RCC 7860 (cell line): ENCODE measurements around the gene ISL2.

Experiments
- DNase-seq: peaks from one replicate; pipeline ENCODE4 v3.0.0-alpha.2; 2015; ENCODE audit warnings: low spot score
- FAIRE-seq: peaks from 2 replicates; lab custom pipeline; 2012; peaks lifted over from hg19 to GRCh38; lab: Jason Lieb, UNC

ISL2 gene

DNA sequence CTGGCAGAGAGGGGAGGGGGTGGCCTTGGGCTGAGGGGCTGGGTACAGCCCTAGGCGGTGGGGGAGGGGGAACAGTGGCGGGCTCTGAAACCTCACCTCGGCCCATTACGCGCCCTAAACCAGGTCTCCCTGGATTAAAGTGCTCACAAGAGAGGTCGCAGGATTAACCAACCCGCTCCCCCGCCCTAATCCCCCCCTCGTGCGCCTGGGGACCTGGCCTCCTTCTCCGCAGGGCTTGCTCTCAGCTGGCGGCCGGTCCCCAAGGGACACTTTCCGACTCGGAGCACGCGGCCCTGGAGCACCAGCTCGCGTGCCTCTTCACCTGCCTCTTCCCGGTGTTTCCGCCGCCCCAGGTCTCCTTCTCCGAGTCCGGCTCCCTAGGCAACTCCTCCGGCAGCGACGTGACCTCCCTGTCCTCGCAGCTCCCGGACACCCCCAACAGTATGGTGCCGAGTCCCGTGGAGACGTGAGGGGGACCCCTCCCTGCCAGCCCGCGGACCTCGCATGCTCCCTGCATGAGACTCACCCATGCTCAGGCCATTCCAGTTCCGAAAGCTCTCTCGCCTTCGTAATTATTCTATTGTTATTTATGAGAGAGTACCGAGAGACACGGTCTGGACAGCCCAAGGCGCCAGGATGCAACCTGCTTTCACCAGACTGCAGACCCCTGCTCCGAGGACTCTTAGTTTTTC, 4.9 kb downstream of the ISL2 start:
- no peak for DNase-seq
- FAIRE-seq: no peak

DNA sequence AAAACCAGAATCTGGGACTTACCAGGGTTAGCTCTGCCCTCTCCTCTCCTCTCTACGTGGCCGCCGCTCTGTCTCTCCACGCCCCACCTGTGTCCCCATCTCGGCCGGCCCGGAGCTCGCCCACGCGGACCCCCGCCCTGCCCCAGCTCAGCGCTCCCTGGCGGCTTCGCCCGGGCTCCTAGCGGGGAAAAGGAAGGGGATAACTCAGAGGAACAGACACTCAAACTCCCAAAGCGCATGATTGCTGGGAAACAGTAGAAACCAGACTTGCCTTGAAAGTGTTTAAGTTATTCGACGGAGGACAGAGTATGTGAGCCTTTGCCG, 5.4 kb downstream of the ISL2 start:
- FAIRE-seq: no peak
- no peak for DNase-seq

DNA sequence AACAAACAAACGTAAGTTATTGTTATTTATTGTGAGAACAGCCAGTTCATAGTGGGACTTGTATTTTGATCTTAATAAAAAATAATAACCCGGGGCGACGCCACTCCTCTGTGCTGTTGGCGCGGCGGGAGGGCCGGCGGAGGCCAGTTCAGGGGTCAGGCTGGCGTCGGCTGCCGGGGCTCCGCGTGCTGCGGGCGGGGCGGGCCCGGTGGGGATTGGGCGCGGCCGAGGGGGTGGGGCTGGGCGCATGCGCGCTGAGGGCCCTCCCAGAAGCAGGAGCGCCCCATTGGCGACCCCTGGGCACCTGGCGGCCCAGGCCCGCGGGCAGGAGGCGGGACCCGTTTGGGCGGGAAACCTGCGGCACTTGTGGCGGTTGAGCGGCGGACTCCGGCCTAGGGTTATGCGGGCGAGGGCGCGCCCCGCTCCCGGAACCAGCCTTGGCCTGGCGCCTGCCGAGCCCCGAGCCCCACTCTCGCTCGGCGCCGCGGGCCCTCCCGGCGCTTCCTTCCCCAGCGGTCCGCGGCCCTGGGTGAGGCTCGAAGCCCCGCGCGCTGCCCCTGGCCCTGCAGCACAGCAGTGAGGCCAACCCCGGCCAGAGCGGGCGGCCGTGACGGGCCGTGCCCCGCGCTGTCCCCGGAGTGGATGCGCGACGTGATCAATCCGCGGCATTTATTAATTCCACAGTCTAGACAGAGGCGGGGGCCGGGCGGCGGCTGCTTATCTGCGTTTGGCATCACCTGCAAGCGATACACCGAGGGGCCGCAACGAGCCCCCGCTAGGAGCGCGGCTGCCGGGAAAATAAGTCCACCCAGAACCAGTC, 6.0 kb downstream of the ISL2 start:
- FAIRE-seq (no peak), DNase-seq (no peak)

DNA sequence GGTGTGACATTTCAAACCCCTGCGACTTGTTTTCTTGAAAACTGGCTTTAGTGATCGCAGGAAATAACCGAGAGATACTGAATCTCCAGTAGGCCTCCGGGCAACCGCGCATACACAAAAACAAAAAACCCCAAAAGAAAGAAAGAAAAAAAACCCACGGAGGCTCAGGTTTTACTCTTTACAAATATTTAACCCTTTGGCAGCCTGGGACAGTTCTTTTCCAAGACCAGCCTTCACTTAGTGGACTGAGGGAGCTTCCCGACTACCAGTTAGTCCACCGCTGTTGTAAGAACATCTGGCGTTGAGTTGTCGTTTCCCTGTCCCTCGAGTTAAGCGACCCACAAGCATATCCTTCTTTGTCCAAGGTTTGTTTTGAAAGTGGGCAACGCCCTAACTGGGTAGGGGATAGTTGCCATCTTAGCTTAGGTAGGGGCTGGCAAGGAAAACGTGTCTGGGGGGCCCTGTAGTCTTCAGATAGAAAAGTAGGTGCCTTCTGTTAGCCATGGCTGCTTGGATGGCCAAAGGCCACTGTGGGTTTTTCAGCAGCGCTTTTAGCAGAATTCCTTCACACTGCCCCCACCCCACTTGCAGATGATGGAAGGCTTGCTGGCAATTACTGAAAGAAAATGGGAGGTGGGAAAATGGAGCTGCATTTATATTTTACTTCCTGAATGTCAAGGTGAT, 6.9 kb downstream of the ISL2 start:
- no peak for FAIRE-seq

DNA sequence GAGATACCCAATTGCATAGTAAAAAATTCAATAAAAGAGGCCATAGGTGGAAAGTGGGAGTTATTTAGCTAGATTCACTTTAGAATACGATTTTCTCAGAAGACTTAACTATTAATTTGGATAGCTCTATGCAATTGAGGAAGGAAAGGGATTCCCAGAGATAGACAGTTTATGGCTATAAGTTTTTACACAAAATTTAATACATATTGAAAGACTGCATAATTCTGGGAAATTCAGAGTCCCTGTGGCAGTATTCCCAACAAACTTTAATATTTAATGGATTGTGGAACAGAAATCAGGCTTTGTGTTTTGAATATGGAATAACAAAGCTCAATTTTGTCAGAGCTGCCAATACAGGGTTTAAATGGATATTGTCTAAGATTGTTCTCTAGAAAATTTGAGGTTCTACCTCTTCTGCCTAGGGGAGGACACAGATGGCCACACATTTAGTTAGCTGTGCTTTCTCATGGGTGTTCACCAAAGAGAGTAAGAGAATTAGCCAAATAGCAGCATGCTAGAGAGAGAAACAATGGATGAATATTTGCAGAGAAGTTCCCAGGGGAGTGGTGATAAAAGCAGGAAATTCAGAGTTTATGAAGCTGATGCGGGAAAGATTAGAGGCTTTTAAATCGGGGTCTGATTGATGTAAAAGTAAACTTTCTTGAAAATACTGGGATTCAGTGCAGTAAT, 8.5 kb downstream of the ISL2 start:
- no peak for DNase-seq
- FAIRE-seq: no peak

More for the DNA sequence above, 6.9 kb downstream of the ISL2 start:
- DNase-seq: no peak

DNA sequence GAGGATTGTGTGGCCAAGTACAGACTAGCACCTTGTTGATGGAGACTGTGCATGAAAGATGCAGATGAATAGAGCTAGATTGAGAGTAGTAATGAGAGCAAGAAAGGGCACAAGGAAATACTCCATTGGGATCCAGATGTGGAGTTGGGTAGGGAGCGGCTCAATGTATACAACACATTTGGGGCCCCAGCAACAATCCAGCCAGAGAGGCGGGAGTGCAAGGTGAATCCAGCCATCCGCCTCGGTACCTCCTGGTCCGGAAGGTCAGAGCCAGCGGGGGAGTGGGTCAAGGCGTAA, 9.0 kb downstream of the ISL2 start:
- no peak for FAIRE-seq

DNA sequence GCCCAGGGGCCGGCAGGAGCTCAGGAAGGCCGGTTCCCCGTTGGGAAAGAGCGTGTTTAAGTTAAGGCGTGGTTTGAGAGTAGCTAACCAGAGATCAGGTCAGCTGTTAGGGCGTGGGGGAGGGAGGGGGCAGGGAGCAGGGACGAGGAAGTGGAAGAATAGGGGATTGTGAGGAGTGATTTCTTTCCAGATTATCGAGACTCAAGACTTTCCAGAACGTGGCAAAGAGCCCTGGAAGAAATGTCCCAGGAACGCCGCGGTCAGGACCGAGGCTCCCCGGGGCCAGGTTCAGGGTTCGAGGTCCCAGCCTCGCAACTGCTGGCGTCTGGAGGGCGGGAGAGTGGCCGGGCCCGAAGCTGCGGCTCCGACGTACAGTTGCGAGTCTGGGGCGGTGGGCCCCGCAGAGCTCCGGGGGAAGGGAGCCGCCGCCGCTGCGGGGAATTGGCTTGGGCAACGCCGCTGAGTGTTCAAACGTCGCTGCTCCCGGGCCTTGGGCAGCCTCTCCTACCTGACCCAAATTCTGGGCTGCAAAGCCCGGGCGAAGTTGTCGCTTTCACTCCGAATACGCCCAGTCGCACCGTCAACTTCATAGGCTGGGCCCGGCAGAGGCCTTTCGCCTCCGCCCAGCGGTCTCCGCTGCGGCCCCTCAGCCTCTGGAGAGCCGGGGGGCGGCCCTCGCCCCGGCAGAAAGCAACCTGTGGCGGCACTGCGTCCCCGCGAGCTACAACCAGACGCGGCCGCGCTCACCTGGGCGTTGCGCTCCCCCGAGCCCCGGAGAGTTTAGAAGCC, 9.5 kb downstream of the ISL2 start:
- FAIRE-seq (no peak), DNase-seq (no peak)

More for the DNA sequence above, 9.0 kb downstream of the ISL2 start:
- no peak for DNase-seq

DNA sequence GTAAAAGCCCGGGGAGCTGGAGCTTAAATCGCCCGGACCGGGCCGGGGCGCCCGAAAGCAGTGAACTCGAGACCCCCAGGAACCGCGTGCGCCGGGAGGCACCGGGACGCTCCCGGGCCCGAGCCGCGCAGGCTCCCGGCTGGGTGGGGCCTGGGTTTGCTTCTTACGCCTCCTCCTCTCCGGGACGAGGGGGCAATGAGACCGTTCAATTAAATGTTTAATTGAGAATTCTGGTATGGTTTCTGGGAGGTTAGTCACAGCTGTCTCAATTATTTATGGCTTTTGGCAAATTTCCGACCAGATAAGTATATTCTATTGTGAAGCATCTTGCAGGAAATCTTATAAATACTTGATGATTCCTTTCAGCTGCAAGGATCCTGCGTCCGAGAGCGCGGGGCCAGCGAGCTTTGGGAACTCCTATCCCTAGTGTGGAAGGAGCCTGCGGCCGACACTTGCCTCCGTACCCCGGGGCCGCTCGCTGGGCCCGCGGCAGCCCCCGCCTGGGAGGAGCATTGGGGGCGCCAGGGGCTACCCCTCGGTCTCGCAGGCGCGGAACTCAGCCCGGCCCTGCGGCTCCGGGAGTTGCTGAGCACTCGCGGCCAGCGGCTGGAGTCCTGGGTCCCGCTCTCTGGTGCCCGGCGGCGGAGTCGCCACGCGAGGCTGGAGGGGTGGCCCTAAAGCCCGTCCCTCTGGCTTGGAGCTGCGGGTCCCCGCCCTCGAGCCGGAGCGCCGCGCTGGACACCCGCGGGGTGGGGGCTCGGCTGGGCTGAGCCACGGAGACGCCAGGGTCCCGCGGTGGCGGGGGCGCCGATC, 10.3 kb downstream of the ISL2 start:
- DNase-seq: no peak
- no peak for FAIRE-seq

DNA sequence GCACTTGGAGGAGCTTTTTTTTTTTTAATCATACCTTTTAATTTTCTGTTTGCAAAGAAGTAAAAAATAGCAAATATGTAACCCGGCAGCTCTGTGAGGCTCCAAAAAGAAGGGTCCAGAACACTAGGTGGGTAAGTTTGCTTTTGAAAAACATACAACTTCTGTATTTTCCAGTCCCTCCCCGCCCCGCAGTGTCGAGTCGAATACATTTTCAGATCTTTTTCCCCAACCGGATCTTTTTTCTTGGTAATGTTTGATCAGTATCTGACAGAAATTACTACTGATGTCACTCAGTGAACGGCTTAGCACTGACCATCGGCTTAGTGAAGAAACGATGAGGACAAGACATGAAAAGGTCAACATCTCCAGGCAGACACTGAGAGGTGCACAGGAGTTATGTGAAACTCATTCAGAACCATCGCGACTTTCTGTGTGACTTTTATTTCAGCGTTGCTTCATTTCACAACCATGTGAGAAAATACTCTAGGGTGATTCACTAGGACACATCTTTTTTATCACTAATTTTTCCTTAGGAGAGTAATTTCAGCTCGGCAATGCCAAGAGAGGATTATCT, 11.0 kb downstream of the ISL2 start:
- DNase-seq (no peak), FAIRE-seq (no peak)

DNA sequence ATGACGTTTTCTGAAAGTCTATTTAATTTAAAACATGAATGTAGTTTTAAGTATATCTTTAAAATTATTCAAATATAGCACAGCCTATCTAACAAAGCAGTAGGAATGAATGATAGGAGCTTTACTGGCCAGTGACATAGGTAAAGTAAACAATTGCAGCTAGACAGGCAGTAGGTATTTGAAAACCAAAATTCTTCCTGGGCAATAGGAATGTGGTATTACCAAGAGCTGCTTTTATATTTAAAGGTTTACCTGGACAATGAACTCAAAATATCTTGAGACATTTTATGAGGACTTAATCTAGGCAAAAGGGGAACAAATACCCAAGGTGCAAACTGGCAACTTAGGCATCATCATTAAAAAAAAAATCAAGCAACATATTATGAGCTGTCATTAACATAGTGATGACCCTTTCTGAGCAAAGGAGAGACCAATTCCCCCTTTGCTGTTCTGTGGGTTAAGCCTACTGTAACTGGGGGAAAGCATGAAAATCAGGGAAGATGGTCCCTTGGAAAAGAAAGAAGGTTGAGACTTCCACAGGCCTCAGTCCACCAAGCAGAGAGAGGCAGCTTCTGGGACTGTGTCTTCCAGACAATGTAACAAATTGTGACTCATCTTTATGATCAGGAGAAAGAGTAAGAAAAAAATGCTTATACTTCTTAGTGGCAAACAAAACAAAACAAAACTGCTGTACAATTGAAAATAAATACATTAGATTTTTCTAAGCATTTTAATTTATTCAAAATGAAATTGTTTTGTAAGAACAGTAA, 12.9 kb downstream of the ISL2 start:
- no peak for DNase-seq
- FAIRE-seq: no peak

DNA sequence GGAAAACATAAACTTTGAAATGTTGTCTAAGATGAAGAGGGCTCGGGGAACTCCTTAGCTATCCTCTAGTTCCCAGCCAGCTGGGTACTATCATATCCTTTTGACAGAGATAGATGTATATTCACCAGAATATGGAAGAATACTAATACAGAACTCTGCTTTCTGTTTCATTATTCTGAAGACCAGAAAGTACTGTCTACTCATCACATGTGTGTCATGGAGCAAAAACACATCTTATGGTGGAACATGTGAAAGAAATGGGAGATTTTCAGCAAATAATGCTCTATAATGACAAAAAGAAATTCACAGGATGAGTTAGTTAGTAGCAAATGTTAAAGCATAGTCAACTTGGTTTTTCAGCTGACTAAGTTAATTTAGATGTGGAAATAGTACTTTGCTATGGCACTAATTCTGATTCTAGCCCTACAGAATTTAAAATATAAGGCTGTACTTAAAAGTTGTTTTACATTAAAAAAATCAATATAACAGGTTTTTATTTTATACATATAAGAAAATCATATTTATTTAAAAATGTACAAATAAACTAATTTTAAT, 16.5 kb downstream of the ISL2 start:
- peak; percentile 25 for FAIRE-seq
- DNase-seq: no peak

DNA sequence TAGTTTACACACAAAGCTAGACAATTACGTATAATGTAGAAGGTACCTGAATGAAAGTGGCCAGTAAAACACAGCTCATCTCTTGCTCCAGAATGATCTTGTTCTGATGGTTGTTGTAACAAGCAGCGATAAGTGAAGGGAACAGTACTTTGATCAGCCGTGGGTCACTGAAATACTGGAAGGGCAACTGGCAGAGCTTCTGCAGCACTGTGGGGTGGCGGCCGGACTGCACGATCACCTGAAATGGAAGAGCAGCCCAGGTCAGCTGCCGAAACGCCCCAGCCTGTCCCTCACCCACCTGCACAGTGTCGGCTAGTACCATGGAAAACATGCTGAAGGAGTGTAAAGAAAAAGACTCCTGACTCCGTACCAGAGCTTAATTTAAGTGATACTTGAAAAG, 17.3 kb downstream of the ISL2 start:
- DNase-seq (no peak), FAIRE-seq (no peak)

DNA sequence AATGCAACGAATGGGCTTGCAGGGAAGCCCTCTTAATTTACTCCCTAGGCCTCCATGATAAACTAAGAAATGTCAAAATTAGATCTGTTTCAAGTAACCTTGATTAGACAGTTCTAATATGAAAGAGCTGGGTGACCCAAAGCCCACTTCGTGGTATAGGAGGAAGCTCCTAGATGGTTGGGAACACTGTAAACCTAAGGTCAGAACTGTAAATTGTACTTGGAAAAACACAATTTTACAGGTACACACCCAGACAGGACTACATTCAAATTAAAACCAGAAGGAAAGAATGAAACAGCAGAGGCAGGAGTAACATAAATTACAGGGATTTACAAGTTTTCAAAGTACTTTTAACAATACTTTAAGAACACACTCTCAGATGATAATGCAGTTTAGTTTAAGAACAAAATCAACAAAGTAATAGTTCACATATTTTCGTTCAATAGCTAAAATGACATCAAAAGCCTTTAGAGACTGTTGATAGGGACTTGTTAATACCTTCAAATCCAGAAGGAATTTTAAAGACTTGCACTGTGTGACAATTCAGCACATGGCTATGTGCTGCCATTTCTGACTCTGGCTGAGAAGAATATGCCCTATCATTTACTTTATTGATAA, 18.4 kb downstream of the ISL2 start:
- FAIRE-seq (no peak), DNase-seq (no peak)

DNA sequence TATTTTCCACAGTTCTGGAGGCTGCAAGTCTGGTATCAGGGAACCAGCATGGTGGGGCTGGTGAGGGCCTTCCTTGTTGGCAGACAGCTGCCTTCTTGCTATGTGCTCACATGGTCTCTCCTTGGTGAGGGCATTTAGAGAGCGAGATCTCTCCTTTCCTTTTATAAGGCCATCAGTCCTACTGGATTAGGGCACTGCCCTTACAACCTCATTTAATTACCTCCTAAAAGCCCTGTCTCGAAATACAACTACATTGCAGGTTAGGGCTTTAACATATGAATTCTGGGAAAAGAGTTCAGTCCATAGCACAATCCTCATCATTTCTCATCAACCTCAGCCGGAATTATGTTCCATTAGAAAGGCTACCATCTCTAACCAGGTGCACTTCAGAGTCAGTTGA, 21.9 kb downstream of the ISL2 start:
- FAIRE-seq: no peak
- DNase-seq: no peak

DNA sequence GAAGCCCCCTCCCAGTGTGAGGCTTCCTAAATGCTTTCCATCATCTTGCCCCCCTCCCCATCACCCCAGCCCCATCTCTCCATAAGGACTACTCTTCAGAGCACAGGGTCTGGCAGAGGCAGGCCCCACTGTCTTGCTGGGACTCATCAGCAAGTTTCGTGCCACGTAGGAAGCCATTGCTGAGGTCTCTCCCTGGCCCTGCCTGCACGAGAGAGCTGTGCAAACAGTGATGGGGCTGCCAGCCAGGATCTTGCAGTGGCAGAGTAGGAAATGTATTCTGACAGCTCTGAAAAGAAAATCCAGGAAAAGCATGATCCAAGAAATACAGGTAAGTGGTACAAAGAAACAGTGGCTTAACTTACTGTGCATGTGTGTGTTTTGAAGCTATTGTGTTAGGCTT, 22.6 kb downstream of the ISL2 start:
- FAIRE-seq: no peak

DNA sequence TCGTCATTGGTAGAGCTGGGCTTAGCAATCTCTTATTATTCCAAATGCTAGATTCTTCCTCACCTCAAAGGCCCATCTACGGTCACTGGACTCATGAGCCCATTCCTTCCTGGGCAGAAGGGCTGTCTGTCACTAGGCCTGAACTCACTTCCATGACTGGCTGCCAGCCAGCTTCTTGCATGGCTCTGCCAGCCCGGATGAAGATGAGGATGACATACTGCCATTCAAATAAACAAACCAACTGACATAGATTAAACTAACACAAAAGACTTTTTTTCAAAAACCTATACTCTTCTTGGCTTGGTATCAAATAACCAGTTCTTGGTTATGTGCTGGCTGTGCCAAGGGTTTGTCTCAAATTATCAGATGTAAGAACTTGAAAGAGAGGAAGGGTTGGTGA, 23.8 kb downstream of the ISL2 start:
- FAIRE-seq (no peak), DNase-seq (no peak)

More for the DNA sequence above, 22.6 kb downstream of the ISL2 start:
- DNase-seq: no peak

DNA sequence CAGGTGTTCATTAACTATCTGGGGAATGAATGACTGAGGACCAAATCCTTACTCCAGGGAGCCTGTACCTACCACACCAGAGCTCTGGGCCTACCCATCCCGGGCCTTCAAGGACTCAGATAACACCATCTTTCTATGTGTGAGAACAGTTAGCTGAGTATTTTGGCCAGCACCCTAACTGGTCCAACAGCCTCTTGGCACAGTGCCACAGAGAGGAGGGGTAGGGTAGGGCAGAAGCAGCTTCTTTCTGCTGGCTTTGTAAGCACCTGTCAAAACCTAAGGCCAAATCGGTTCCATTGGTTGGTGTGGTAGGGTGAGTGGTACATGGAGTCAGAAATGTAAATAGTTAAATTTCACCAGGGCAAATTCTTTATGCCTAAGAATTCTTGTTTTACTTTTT, 26.7 kb downstream of the ISL2 start:
- DNase-seq (no peak), FAIRE-seq (no peak)

DNA sequence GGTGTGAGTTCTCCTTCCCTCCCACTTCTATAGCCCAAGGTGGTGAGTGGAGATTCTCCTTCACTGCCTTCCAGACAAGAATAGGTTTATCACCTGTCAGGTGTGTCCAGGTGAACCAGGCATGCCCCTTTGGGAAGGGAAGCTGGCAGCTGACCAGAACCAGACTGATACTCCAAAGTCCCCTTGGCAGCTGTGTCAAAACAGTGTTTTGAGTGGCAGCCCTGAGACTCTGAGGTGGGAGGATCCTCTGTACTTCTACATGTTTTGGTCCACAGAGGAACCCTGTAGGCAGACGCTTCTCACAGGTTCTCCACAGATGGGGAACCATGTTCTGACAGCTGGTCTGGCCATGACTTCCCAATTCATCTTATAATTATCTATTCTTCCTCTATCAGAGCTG, 30.1 kb downstream of the ISL2 start:
- FAIRE-seq (no peak), DNase-seq (no peak)
